Measurements from ENCODE around the gene CLRN1.

DNA sequence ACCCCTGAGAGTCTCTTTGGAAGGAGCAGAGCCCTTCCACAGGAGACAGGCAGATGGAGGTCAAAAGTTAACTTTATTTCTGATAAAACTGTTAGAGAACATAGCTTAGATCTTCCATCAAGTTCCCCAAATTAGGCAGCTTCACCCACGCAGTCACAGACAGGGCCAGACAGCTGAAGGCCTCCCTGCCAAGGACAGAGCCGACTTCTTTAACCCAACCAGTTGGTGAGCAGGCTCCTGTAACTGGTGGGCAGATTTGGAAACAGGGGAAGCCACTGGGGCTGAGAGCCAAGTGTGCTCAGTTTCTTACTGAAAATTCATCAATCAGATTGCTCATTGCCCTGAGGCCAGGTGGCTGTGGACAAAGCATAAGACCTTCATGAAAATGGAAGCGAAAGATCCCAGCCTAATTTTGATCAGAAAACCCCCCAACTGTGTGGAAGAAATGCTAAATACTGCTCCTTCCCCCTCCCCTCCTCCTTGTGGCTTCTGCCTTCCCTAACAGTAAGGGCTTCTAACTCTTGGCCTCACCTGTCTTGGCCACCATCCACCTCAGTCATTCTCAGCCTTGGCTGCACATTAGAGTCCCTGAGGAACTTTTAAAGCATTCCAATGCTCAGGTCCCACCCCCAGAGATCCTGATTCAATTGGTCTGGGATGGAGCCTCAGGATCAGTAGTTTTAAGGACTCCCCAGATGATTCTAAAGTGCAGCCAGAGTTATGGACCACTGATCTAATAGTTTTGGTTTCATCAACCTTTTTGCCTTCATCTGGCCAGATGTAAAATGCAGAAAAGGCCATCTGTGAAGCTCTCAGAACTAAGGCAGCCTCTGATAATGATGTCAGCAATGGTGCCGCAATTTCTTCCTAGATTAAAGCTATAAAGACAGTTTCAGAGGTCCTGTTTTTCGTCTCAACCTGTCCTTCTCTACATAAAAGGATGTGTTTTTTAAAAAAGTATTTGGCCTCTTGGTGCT is 11.5 kb downstream of the CLRN1 start:
- no peak for TF ChIP-seq EED (CRISPR knock-in tag; IDR thresholded peaks at IDR 0.05)
- no peak for TF ChIP-seq SKI (IDR thresholded peaks at IDR 0.05; ENCODE audit: partially characterized antibody)
- TF ChIP-seq PCBP1 (IDR thresholded peaks at IDR 0.05; ENCODE audit: borderline replicate concordance, low read depth, low read length): no peak
- no peak for TF ChIP-seq FOXM1 (CRISPR knock-in tag; IDR thresholded peaks at IDR 0.05)
- TF ChIP-seq, protein P1, sequence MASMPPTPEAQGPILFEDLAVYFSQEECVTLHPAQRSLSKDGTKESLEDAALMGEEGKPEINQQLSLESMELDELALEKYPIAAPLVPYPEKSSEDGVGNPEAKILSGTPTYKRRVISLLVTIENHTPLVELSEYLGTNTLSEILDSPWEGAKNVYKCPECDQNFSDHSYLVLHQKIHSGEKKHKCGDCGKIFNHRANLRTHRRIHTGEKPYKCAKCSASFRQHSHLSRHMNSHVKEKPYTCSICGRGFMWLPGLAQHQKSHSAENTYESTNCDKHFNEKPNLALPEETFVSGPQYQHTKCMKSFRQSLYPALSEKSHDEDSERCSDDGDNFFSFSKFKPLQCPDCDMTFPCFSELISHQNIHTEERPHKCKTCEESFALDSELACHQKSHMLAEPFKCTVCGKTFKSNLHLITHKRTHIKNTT (CRISPR knock-in tag; IDR thresholded peaks at IDR 0.05): no peak
- TF ChIP-seq POLR2A (IDR thresholded peaks at IDR 0.05; ENCODE audit: insufficient read depth in 1 of 2, low read depth in 2 of 2, low read length in 2 of 2): no peak
- TF ChIP-seq ARNT (IDR thresholded peaks at IDR 0.05): no peak
- TF ChIP-seq HMG20B (CRISPR knock-in tag; conservative IDR thresholded peaks at IDR 0.05): no peak
- no peak for TF ChIP-seq ATF1 (CRISPR knock-in tag; IDR thresholded peaks at IDR 0.05)
- no peak for TF ChIP-seq ZNF232 (CRISPR knock-in tag; IDR thresholded peaks at IDR 0.05; ENCODE audit: borderline replicate concordance)
- TF ChIP-seq, protein P2, sequence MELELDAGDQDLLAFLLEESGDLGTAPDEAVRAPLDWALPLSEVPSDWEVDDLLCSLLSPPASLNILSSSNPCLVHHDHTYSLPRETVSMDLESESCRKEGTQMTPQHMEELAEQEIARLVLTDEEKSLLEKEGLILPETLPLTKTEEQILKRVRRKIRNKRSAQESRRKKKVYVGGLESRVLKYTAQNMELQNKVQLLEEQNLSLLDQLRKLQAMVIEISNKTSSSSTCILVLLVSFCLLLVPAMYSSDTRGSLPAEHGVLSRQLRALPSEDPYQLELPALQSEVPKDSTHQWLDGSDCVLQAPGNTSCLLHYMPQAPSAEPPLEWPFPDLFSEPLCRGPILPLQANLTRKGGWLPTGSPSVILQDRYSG (CRISPR knock-in tag; IDR thresholded peaks at IDR 0.05): no peak

Data from HepG2 (cell line).